NT2/D1 (cell line): ENCODE data around the gene ETFA.

ENCODE experiments used
- SUZ12 ChIP-seq: IDR thresholded peaks from 2 replicates; pipeline ENCODE4 v1.6.1; 2011; ENCODE audit not compliant: insufficient read length, insufficient read depth; ENCODE audit errors: extremely low read depth
- ZNF274 ChIP-seq: IDR thresholded peaks from 2 replicates; pipeline ENCODE4 v1.6.1; 2011; ENCODE audit warnings: mild to moderate bottlenecking, low read depth, low read length

DNA sequence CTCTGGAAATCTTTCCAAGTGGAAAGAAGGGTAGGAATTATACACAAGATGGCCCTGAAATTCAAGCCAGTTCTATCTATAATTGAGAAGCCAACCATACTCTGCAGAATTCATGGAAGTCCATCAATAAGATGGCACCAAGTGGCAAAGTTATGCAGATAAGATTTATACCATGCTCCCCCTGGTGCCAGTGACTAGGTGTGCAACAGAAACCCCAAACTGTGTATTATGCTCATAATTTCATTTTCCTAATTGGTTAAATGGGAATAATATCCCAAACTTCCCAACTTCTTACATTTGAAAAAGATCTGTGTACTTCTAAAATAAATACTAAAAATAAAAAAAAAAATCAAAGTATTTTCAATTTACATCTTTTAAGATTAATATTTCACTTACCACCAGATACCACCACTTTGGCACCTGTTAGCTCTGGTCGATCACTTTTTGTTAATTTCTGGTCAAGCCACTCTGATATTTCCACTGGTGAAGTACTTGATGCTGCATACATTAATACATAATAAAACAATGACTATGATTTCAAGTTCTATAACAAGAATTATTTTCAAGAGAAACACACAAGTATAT is 25.9 kb downstream of the ETFA start:
- TF ChIP-seq ZNF274 (no peak), SUZ12 (no peak)
